H1 (cell line): ENCODE results near the gene L3MBTL4. TPM values are rescaled to one million over a fixed set of nuclear protein-coding genes. Genes with fewer than 3 reads are reported as not detected.

Experiments used
- SIRT6 ChIP-seq: IDR thresholded peaks from one replicate; pipeline ENCODE4 v1.7.1; 2012; ENCODE audit warnings: low read length, inconsistent platforms
- polyA plus RNA-seq, 7 experiments: library from polyadenylated mRNA; depleted of rRNA in 3 of 7; stranded (reverse) in 5 of 7; unstranded in 2 of 7; fragments of >200 nt in 5 of 7; fragments of 200-250 nt in 2 of 7; gene quantifications; 1 replicate in 5 of 7; 2 replicates in 1 of 7; 4 replicates in 1 of 7; pipeline versions ENCODE4 v1.2.1 to v1.2.3, GENCODE V29; 2011 to 2013; ENCODE audit warnings: missing spikeins in 2 of 7, mixed read lengths in 2 of 7
- total RNA-seq: library from RNA; stranded (reverse); fragmentation: NEBNext Ultra II Directional; extraction: Animal tissue kit (Norgen Biotek cat#: 25700); gene quantifications from 2 replicates; pipeline ENCODE4 v1.2.1, GENCODE V29; 2021

L3MBTL4 gene
- total and polyA plus RNA-seq, 2 of the 8 experiments (the other 6 are each of a cell fraction or from before 2014, with no cell fraction given) = 1.0 to 2.1 TPM

DNA sequence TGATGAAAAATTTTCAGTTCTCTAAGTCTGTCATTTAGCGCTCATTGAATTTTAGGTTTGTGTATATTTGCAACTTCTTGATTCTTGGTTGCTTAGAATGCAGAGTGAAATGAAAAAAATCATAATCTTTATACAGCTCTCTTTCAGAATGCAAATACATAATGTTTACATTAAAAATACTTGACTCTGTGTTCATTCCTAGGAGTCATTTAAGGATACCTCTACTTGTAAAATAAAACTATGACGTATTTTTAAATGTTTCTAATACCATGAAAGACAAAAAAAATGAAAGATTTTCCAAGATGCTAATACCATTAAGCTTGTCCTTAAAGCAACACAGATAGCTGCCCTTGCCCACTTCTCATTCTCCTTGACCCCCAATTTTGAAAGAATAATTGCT, 259.0 kb downstream of the L3MBTL4 start (continued):
- no peak for TF ChIP-seq SIRT6
- TF ChIP-seq, all 59 proteins: peak for 0
